KMS-11 (cell line): ENCODE results near the gene UNC93B1.

Source experiments
- H2AFZ ChIP-seq: fragments of 200-600 bp; sonication (generic); 2 replicates; pipeline ENCODE4 v1.6.1; 2016; ENCODE audit warnings: antibody characterized with exemption, mixed run types, low read depth
- H3K27ac ChIP-seq: fragments of 200-600 bp; sonication (generic); 2 replicates; pipeline ENCODE4 v1.6.1; 2016; ENCODE audit warnings: mild to moderate bottlenecking, mixed run types
- H3K27me3 ChIP-seq: fragments of 200-600 bp; sonication (generic); 2 replicates; pipeline ENCODE4 v1.6.1; 2017; ENCODE audit warnings: mild to moderate bottlenecking, low read depth, mixed run types, moderate library complexity; ENCODE audit not compliant: insufficient read depth
- H3K36me3 ChIP-seq: fragments of 200-600 bp; sonication (generic); 2 replicates; pipeline ENCODE4 v1.6.1; 2017; ENCODE audit warnings: mild to moderate bottlenecking, mixed run types; ENCODE audit not compliant: insufficient read depth
- H3K4me1 ChIP-seq: fragments of 200-600 bp; sonication (generic); 2 replicates; pipeline ENCODE4 v1.6.1; 2016; ENCODE audit warnings: mild to moderate bottlenecking, low read depth, mixed run types; ENCODE audit not compliant: poor library complexity, severe bottlenecking
- H3K4me2 ChIP-seq: fragments of 200-600 bp; sonication (generic); 2 replicates; pipeline ENCODE4 v1.7.0; 2016; ENCODE audit warnings: mild to moderate bottlenecking, mixed run types
- H3K4me3 ChIP-seq: fragments of 200-600 bp; sonication (generic); IDR thresholded peaks from 2 replicates; pipeline ENCODE4 v1.6.1; 2017; ENCODE audit warnings: low read depth, low read length, mixed read lengths; ENCODE audit not compliant: insufficient read depth
- H3K79me2 ChIP-seq: fragments of 200-600 bp; sonication (generic); 2 replicates; pipeline ENCODE4 v1.6.1; 2016; ENCODE audit warnings: low read depth, mixed run types; ENCODE audit not compliant: insufficient read depth
- H3K9ac ChIP-seq: fragments of 200-600 bp; sonication (generic); 2 replicates; pipeline ENCODE4 v1.6.1; 2016; ENCODE audit warnings: mild to moderate bottlenecking, mixed run types
- H4K20me1 ChIP-seq: fragments of 200-600 bp; sonication (generic); 2 replicates; pipeline ENCODE4 v1.6.1; 2016; ENCODE audit warnings: mild to moderate bottlenecking, mixed run types; ENCODE audit not compliant: insufficient read depth
- CTCF ChIP-seq: fragments of 200-600 bp; sonication (generic); conservative IDR thresholded peaks from 2 replicates; pipeline ENCODE4 v1.6.1; 2017; ENCODE audit warnings: low read depth, mild to moderate bottlenecking, antibody characterized with exemption, low read length, moderate library complexity, mixed read lengths

UNC93B1 gene

GRCh38 chr11:68042219-68043028, 38.5 kb upstream of the UNC93B1 start:
- Histone ChIP-seq H3K4me1 (peaks cover 36% of the 10 kb centered on the region), H3K4me2 (no peak overlapping the region), H3K27me3 (no peaks in the 10 kb centered on the region), H3K27ac (no peak overlapping the region; the same call in 1 of the 2 replicates), H3K79me2 (peaks cover 12% of the 10 kb centered on the region; the same call in 1 of the 2 replicates), H3K9ac (no peak overlapping the region), H3K36me3 (no peaks in the 10 kb centered on the region), H4K20me1 (no peaks in the 10 kb centered on the region), H3K4me3 (no peak overlapping the region), H2AFZ (no peak overlapping the region)
- TF ChIP-seq CTCF = no peak

- Histone ChIP-seq H3K36me3 (no peaks in the 10 kb centered on the region), H3K4me3 (no peak overlapping the region), H3K4me1 (peaks cover 39% of the 10 kb centered on the region), H3K79me2 (peaks cover 12% of the 10 kb centered on the region; the same call in 1 of the 2 replicates), H3K27me3 (no peaks in the 10 kb centered on the region), H2AFZ (no peak overlapping the region), H3K27ac (peak overlapping the region; percentile 13; the same call in 1 of the 2 replicates), H3K4me2 (peak overlapping the region; percentile 99; the same call in 1 of the 2 replicates), H3K9ac (no peak overlapping the region), H4K20me1 (no peaks in the 10 kb centered on the region)
- no peak for TF ChIP-seq CTCF
Observed at GRCh38 chr11:68041617-68042218, 37.8 kb upstream of the UNC93B1 start.

- peak overlapping the region; percentile 70 for H2AFZ ChIP-seq
- no peaks in the 10 kb centered on the region for H4K20me1 ChIP-seq
Observed at GRCh38 chr11:68040957-68041591, 37.2 kb upstream of the UNC93B1 start.

More at GRCh38 chr11:68040957-68041591, 37.2 kb upstream of the UNC93B1 start:
- peak overlapping the region; percentile 70 for H3K9ac ChIP-seq
- no peaks in the 10 kb centered on the region for H3K27me3 ChIP-seq
- no peak for TF ChIP-seq CTCF
- no peak overlapping the region for H3K4me3 ChIP-seq
- H3K4me2 ChIP-seq = peak overlapping the region; percentile 99
- H3K79me2 ChIP-seq = peaks cover 12% of the 10 kb centered on the region; the same call in 1 of the 2 replicates
- H3K27ac ChIP-seq = peak overlapping the region; percentile 73; the same call in 1 of the 2 replicates
- peaks cover 39% of the 10 kb centered on the region for H3K4me1 ChIP-seq
- no peaks in the 10 kb centered on the region for H3K36me3 ChIP-seq
